ENCODE data around the gene NEU2. TPM values are rescaled to one million over a fixed set of nuclear protein-coding genes. Genes with fewer than 3 reads are reported as not detected.

The NEU2 gene
- total and polyA plus RNA-seq, 2 of the 13 experiments (the other 11 are each of a cell fraction or from before 2014, with no cell fraction given): not detected

- TF ChIP-seq, protein P1, sequence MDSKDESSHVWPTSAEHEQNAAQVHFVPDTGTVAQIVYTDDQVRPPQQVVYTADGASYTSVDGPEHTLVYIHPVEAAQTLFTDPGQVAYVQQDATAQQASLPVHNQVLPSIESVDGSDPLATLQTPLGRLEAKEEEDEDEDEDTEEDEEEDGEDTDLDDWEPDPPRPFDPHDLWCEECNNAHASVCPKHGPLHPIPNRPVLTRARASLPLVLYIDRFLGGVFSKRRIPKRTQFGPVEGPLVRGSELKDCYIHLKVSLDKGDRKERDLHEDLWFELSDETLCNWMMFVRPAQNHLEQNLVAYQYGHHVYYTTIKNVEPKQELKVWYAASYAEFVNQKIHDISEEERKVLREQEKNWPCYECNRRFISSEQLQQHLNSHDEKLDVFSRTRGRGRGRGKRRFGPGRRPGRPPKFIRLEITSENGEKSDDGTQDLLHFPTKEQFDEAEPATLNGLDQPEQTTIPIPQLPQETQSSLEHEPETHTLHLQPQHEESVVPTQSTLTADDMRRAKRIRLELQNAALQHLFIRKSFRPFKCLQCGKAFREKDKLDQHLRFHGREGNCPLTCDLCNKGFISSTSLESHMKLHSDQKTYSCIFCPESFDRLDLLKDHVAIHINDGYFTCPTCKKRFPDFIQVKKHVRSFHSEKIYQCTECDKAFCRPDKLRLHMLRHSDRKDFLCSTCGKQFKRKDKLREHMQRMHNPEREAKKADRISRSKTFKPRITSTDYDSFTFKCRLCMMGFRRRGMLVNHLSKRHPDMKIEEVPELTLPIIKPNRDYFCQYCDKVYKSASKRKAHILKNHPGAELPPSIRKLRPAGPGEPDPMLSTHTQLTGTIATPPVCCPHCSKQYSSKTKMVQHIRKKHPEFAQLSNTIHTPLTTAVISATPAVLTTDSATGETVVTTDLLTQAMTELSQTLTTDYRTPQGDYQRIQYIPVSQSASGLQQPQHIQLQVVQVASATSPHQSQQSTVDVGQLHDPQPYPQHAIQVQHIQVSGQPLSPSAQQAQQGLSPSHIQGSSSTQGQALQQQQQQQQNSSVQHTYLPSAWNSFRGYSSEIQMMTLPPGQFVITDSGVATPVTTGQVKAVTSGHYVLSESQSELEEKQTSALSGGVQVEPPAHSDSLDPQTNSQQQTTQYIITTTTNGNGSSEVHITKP (CRISPR knock-in tag; IDR thresholded peaks at IDR 0.05; ENCODE audit: low read depth): 0 out of 2 replicates have a peak, but pooled peaks have one; percentile 29
- no peak for TF ChIP-seq BATF2 (CRISPR knock-in tag; IDR thresholded peaks at IDR 0.05)
- no peak for TF ChIP-seq SNRNP70 (IDR thresholded peaks at IDR 0.05; ENCODE audit: low read depth, low read length)
- TF ChIP-seq NR2F2 (IDR thresholded peaks at IDR 0.05; ENCODE audit: borderline replicate concordance, low read depth): peak; percentile 77; the same call in 1 of the 2 replicates
- TF ChIP-seq NR2C2 (CRISPR knock-in tag; IDR thresholded peaks at IDR 0.05; ENCODE audit: borderline replicate concordance): peak; percentile 96
- TF ChIP-seq ATF7 (IDR thresholded peaks at IDR 0.05): no peak
- TF ChIP-seq ATF7 (CRISPR knock-in tag; IDR thresholded peaks at IDR 0.05): peak; percentile 78
- TF ChIP-seq ZBTB33 (CRISPR knock-in tag; IDR thresholded peaks at IDR 0.05): peak; percentile 77
- TF ChIP-seq ZNF232 (CRISPR knock-in tag; IDR thresholded peaks at IDR 0.05; ENCODE audit: borderline replicate concordance): no peak
- peak; percentile 64; the same call in 1 of the 2 replicates for TF ChIP-seq ZNF510 (CRISPR knock-in tag; IDR thresholded peaks at IDR 0.05; ENCODE audit: low read depth)
- TF ChIP-seq SMAD1 (CRISPR knock-in tag; IDR thresholded peaks at IDR 0.05; ENCODE audit: borderline replicate concordance, low read depth): no peak; the same call in 1 of the 2 replicates
- peak; percentile 64; the same call in 1 of the 2 replicates for TF ChIP-seq MXD4 (CRISPR knock-in tag; IDR thresholded peaks at IDR 0.05)
- no peak for TF ChIP-seq CENPT (CRISPR knock-in tag; IDR thresholded peaks at IDR 0.05; ENCODE audit: low read depth)
- 0 out of 2 replicates have a peak, but pooled peaks have one; percentile 20 for TF ChIP-seq KDM5A (IDR thresholded peaks at IDR 0.05; ENCODE audit: borderline replicate concordance, low read length)
- no peak; the same call in 1 of the 2 replicates for TF ChIP-seq ZKSCAN1 (IDR thresholded peaks at IDR 0.05; ENCODE audit: low read length)
- TF ChIP-seq POLR2AphosphoS5 (IDR thresholded peaks at IDR 0.05; ENCODE audit: low read depth, low read length): peak; percentile 89
- TF ChIP-seq, protein P2, sequence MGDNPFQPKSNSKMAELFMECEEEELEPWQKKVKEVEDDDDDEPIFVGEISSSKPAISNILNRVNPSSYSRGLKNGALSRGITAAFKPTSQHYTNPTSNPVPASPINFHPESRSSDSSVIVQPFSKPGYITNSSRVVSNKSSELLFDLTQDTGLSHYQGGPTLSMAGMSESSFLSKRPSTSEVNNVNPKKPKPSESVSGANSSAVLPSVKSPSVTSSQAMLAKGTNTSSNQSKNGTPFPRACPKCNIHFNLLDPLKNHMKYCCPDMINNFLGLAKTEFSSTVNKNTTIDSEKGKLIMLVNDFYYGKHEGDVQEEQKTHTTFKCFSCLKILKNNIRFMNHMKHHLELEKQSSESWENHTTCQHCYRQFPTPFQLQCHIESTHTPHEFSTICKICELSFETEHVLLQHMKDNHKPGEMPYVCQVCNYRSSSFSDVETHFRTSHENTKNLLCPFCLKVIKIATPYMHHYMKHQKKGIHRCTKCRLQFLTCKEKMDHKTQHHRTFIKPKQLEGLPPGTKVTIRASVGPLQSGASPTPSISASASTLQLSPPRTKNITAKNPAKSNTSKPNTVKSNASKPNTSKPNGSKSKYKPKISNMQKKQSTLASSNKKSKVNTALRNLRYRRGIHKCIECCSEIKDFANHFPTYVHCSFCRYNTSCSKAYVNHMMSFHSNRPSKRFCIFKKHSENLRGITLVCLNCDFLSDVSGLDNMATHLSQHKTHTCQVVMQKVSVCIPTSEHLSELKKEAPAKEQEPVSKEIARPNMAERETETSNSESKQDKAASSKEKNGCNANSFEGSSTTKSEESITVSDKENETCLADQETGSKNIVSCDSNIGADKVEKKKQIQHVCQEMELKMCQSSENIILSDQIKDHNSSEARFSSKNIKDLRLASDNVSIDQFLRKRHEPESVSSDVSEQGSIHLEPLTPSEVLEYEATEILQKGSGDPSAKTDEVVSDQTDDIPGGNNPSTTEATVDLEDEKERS (CRISPR knock-in tag; IDR thresholded peaks at IDR 0.05): no peak
- peak; percentile 97 for TF ChIP-seq GATAD2A (CRISPR knock-in tag; IDR thresholded peaks at IDR 0.05)
- no peak for TF ChIP-seq MAFG (CRISPR knock-in tag; IDR thresholded peaks at IDR 0.05)
- TF ChIP-seq ISL2 (CRISPR knock-in tag; IDR thresholded peaks at IDR 0.05): peak; percentile 58; the same call in 1 of the 2 replicates
Observed at GRCh38 chr2:233013027-233013461, 19.4 kb upstream of the NEU2 start, which contains the start of gene NGEF (continued).

Data from HepG2 (cell line).